Epithelial cell of esophagus (primary cell): ENCODE measurements around the gene TRMT13.

ENCODE experiments used
- DNase-seq: peaks from one replicate; pipeline ENCODE4 v3.0.0; 2010; ENCODE audit warnings: low read depth
- H3K4me3 ChIP-seq: 2 replicates; pipeline ENCODE4 v1.5.1; 2011; ENCODE audit warnings: mild to moderate bottlenecking, low read length, control low read depth
- TF ChIP-seq, protein P1 (sequence below): IDR thresholded peaks from 2 replicates; pipeline ENCODE4 v1.5.1; 2011; ENCODE audit warnings: low read depth, mild to moderate bottlenecking, low read length, control low read depth, inconsistent platforms; ENCODE audit not compliant: insufficient read depth; ENCODE audit errors: missing control alignments

Gene TRMT13

GRCh38 chr1:100132566-100133477 is at the start of gene TRMT13, which contains the start of gene SASS6:
Gene TRMT13 (plus strand): TSS chr1:100133163. CDS start chr1:100133169, 6 bp downstream.
Gene SASS6 (minus strand): TSS chr1:100132930. CDS start chr1:100132814, 116 bp downstream.
- TF ChIP-seq, protein P1, sequence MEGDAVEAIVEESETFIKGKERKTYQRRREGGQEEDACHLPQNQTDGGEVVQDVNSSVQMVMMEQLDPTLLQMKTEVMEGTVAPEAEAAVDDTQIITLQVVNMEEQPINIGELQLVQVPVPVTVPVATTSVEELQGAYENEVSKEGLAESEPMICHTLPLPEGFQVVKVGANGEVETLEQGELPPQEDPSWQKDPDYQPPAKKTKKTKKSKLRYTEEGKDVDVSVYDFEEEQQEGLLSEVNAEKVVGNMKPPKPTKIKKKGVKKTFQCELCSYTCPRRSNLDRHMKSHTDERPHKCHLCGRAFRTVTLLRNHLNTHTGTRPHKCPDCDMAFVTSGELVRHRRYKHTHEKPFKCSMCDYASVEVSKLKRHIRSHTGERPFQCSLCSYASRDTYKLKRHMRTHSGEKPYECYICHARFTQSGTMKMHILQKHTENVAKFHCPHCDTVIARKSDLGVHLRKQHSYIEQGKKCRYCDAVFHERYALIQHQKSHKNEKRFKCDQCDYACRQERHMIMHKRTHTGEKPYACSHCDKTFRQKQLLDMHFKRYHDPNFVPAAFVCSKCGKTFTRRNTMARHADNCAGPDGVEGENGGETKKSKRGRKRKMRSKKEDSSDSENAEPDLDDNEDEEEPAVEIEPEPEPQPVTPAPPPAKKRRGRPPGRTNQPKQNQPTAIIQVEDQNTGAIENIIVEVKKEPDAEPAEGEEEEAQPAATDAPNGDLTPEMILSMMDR, result no peak
- peak; percentile 99 for DNase-seq
- peak within 1 kb of the TSS; percentile 86 for H3K4me3 ChIP-seq

- TF ChIP-seq, protein P1, result no peak
- no peak overlapping the region for H3K4me3 ChIP-seq
- DNase-seq, result no peak
Observed at GRCh38 chr1:100087396-100087795, 45.6 kb upstream of the TRMT13 start.

DNA sequence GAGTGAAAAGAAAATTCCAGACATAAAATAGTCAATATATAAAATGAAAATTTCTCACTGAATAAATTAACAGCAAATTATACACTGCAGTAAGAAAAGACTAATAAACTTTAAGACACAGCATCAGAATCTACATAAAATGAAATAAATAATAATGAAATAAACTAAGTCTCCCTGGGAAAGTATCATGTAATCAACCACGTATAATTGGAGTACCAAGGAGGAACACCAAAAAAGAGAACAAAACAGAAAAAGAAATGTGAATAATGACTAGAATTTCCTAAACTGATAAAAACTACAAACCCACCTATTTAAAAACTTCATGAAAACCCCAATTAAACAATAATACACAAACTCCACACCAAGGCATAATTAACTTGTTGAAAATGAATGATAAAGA is 43.9 kb upstream of the TRMT13 start:
- TF ChIP-seq, protein P1, result no peak
- no peak overlapping the region for H3K4me3 ChIP-seq
- DNase-seq, result no peak

- DNase-seq, result no peak
- H3K4me3 ChIP-seq, result no peak overlapping the region
- TF ChIP-seq, protein P1, result no peak
Observed at GRCh38 chr1:100090471-100090870, 42.5 kb upstream of the TRMT13 start.

GRCh38 chr1:100100202-100100601 is 32.8 kb upstream of the TRMT13 start:
- no peak overlapping the region for H3K4me3 ChIP-seq
- no peak for DNase-seq
- TF ChIP-seq, protein P1, result no peak

DNA sequence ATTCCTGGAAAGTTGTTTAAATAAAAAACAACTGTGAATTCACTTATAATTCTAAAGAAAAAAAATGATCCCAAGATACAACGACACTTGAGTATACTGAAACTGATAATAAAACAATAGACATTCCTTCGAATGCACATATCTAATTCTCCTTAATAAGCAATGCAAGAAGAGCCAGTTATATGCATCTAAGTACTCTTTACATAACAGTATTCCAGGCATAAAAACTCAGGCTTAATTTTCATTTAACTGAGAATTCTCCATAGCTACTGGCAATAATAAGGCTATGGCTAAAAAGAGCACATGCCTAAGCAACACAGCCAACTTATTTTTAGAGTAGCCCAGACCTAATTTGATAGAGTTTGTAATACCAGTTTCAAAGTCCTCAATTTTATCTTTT is 31.4 kb upstream of the TRMT13 start:
- no peak for DNase-seq
- TF ChIP-seq, protein P1, result no peak
- no peak overlapping the region for H3K4me3 ChIP-seq
